ENCODE data around the gene KLRC4. TPM values are rescaled to one million over a fixed set of nuclear protein-coding genes. Genes with fewer than 3 reads are reported as not detected.

Gene KLRC4
- total and polyA plus RNA-seq, 2 of the 8 experiments (the other 6 are each of a cell fraction or from before 2014, with no cell fraction given): not detected

DNA sequence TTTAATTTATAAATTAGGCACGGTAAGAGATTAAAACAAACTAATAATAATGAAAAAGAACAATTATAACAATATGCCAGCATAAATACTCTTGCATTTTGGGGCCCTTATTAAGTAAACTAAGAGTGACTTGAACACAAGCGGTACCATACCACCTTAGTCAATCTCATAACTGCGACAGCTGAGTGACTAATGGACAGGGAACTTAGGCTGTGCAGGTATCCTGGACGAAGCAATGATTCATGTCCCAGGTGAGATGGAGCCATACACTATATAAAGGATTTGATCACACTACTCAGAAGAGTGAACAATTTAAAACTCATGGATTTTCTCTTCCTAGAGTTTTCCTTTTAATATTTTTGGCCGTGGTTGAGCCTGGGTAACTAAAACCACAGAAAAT, 4.3 kb downstream of the KLRC4 start:
- Histone ChIP-seq H3K23ac (ENCODE audit: insufficient read length) (no peak overlapping the region), H3K56ac (replicated peaks; ENCODE audit: insufficient read length, low read depth, low read length) (no peak overlapping the region), H2BK12ac (ENCODE audit: low read depth, low read length) (no peak overlapping the region), H3K9me3 (ENCODE audit: insufficient read depth in 2 of 2, low read depth in 1 of 2, low read length in 1 of 2) (peaks cover 0 to 5% of the 10 kb centered on the region in 2 experiments; a peak in 1 of 4 replicates), H2BK20ac (ENCODE audit: low read length) (no peak overlapping the region), H3K18ac (ENCODE audit: extremely low read depth, low read length) (no peak overlapping the region), H2BK15ac (ENCODE audit: low read length) (no peak overlapping the region), H3K4me1 (replicated peaks in 1 of 4; ENCODE audit: control insufficient read depth in 3 of 4, insufficient read depth in 4 of 4, low read length in 3 of 4) (no peaks in the 10 kb centered on the region), H3K27me3 (replicated peaks in 1 of 4; ENCODE audit: control insufficient read depth in 3 of 4, extremely low read depth in 1 of 4, insufficient read depth in 3 of 4, low read length in 3 of 4) (no peaks in the 10 kb centered on the region), H4K8ac (ENCODE audit: extremely low read depth, insufficient read depth, low read length) (no peak overlapping the region), H4K91ac (replicated peaks; ENCODE audit: insufficient read length, low read length) (no peak overlapping the region), H2BK5ac (ENCODE audit: low read depth, low read length) (no peak overlapping the region), H3K79me1 (ENCODE audit: low read depth, low read length) (no peaks in the 10 kb centered on the region), H2AFZ (ENCODE audit: low read length) (no peak overlapping the region), H3K27ac (ENCODE audit: low read depth, low read length) (no peak overlapping the region), H3K79me2 (ENCODE audit: control insufficient read depth in 1 of 2, insufficient read depth in 2 of 2, low read length in 2 of 2) (no peaks in the 10 kb centered on the region), H4K5ac (ENCODE audit: insufficient read length, low read depth, low read length) (no peak overlapping the region), H3K9ac (replicated peaks in 1 of 4; ENCODE audit: extremely low read depth in 1 of 4, low read depth in 3 of 4, low read length in 3 of 4) (no peak overlapping the region), H3K23me2 (ENCODE audit: low read depth, low read length) (no peaks in the 10 kb centered on the region), H2BK120ac (replicated peaks; ENCODE audit: low read depth, low read length) (no peak overlapping the region), H3K14ac (ENCODE audit: insufficient read length) (no peak overlapping the region), H3K4me2 (ENCODE audit: insufficient read depth in 1 of 2, low read depth in 2 of 2, low read length in 2 of 2) (no peak overlapping the region), H2AK5ac (ENCODE audit: low read depth, low read length) (no peak overlapping the region), H4K20me1 (replicated peaks in 1 of 2; ENCODE audit: control insufficient read depth in 1 of 2, insufficient read depth in 2 of 2, low read length in 2 of 2) (no peaks in the 10 kb centered on the region), H3K36me3 (ENCODE audit: control insufficient read depth in 2 of 4, insufficient read depth in 4 of 4, low read length in 3 of 4) (no peaks in the 10 kb centered on the region), H3K4ac (replicated peaks; ENCODE audit: insufficient read length, low read depth, low read length) (no peak overlapping the region), H3K4me3 (ENCODE audit: extremely low read depth in 1 of 4, insufficient read depth in 2 of 4, low read depth in 3 of 4, low read length in 4 of 4) (no peak overlapping the region)
- FAIRE-seq (no peak), DNase-seq (ENCODE audit: low read depth in 1 of 2, low spot score in 2 of 2) (no peak)
- ChIA-PET POLR2A (ENCODE audit: partially characterized antibody) (no interaction called here), CTCF (ENCODE audit: partially characterized antibody) (no interaction called here)
- WGBS, 2 experiments (ENCODE audit: extremely low coverage in 1 of 2, insufficient coverage in 1 of 2, insufficient read length in 1 of 2, insufficient replicate concordance in 2 of 2, low coverage in 1 of 2, low lambda C conversion rate in 2 of 2, missing lambda C conversion rate in 1 of 2): 89% methylated on average over 5 of the region's 5 CpGs; no CpG with 5 or more reads in 1 of the 2 experiments
- TF ChIP-seq FOSL1 (IDR thresholded peaks at IDR 0.05; ENCODE audit: insufficient read depth, low read depth, low read length) (no peak), RBBP5 (IDR thresholded peaks at IDR 0.05; ENCODE audit: borderline replicate concordance, low read depth, low read length) (no peak), CEBPB (IDR thresholded peaks at IDR 0.05; ENCODE audit: low read depth, low read length) (no peak), EP300 (IDR thresholded peaks at IDR 0.05; ENCODE audit: borderline replicate concordance in 1 of 2, low read depth in 2 of 2, low read length in 2 of 2) (no peak), EZH2 (IDR thresholded peaks at IDR 0.05; ENCODE audit: low read depth, low read length, severe bottlenecking) (no peak), PHF8 (conservative IDR thresholded peaks at IDR 0.05; ENCODE audit: low read depth, low read length) (no peak), POLR2AphosphoS5 (IDR thresholded peaks at IDR 0.05; ENCODE audit: low read depth, low read length) (no peak), SIRT6 (IDR thresholded peaks at IDR 0.05; ENCODE audit: low read length) (no peak), GABPA (IDR thresholded peaks at IDR 0.05; ENCODE audit: borderline replicate concordance, insufficient read depth, low read length) (no peak), HDAC6 (IDR thresholded peaks at IDR 0.05; ENCODE audit: low read depth, low read length) (no peak), SIN3A (conservative IDR thresholded peaks at IDR 0.05 in 1 of 2, IDR thresholded peaks at IDR 0.05 in 1 of 2; ENCODE audit: low read depth in 1 of 2, low read length in 2 of 2) (no peak), MAFK (IDR thresholded peaks at IDR 0.05; ENCODE audit: low read depth, low read length) (no peak), BCL11A (IDR thresholded peaks at IDR 0.05; ENCODE audit: low read depth in 2 of 2, low read length in 2 of 2) (no peak), JUND (IDR thresholded peaks at IDR 0.05; ENCODE audit: low read length) (no peak), YY1 (IDR thresholded peaks at IDR 0.05; ENCODE audit: low read depth, low read length) (no peak)

Data from H1 (cell line).